GM10266 (cell line): ENCODE results near the gene GUCY2D.
"Not testable (repeated sequence)": the region's sequence is repeated elsewhere in the genome, so short reads cannot be mapped to it uniquely, and the experiment has no call there.

Experiments
- DNase-seq: peaks from one replicate; pipeline ENCODE4 v3.0.0; 2012; ENCODE audit errors: extremely low spot score
- CTCF ChIP-seq: IDR thresholded peaks from 2 replicates; pipeline ENCODE4 v1.5.1; 2012; ENCODE audit warnings: mild to moderate bottlenecking, low read depth; ENCODE audit not compliant: control insufficient read depth, insufficient read depth; ENCODE audit errors: missing control alignments

The GUCY2D gene

DNA sequence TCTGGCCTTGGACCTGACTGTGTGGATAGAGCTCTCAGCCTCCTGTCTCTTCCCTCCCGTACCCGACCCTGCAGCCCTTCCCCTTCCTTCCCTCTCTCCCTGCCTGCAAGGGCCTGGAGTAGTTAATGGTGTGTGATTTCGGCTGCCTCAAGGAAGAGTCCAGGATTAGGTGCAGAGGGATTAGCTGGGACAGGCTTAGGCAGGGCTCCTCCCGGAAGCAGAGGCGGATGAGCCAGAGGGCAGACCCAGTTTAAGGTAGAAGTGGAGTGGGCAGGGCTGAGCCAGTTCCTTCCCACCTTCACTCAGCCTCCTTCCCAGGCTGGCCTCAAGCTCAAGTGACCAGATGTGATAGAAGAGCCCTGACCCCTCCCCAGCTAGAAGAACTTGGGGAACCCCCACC is 16.8 kb downstream of the GUCY2D start:
- DNase-seq, result no peak
- no peak for TF ChIP-seq CTCF

GRCh38 chr17:8019665-8020650 is 17.5 kb downstream of the GUCY2D start:
- no peak for DNase-seq

DNA sequence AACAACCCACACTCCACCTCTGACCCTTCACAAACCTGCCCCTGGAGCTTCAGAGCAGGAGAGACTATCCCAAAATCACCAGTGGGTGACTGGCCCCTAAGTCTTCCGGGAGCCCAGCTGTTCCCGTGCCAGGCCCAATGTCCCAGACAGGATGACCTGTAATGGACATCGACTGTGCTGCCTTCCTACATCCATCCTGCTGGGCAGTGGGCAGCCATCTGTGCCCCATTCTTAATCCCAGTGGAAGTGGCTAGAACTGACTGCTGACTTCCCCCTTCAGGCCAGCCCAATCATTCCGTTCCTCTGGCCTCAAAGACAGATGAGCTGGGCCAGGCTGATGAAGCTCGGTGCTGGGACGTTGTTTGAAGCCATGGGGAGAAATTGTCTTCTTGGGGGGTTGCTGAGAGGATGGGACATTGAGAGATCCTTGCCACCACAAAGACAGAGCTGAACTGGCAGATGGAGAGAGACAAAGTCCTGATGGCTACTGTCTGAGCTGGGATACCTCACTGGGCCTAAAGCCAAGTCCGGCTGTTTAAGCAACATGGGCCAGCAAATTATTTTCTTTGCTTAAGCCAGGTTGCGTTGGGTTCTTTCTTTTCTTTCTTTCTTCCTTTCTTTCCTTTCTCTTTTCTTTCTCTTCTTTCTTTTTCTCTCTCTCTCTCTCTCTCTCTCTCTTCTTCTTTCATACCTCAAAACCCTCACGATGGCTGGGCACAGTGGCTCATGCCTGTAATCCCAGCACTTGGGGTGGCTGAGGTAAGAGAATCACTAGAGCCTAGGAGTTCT is 18.6 kb downstream of the GUCY2D start:
- no peak for DNase-seq
- no peak for TF ChIP-seq CTCF

More at GRCh38 chr17:8019665-8020650, 17.5 kb downstream of the GUCY2D start:
- TF ChIP-seq CTCF, result no peak

GRCh38 chr17:8021565-8022359 is 19.3 kb downstream of the GUCY2D start:
- TF ChIP-seq CTCF, result no peak
- DNase-seq, result no peak

GRCh38 chr17:8022360-8023003 is 20.1 kb downstream of the GUCY2D start:
- no peak for DNase-seq

GRCh38 chr17:8024161-8024560 is 21.7 kb downstream of the GUCY2D start:
- not testable (repeated sequence) for DNase-seq

More at GRCh38 chr17:8022360-8023003, 20.1 kb downstream of the GUCY2D start:
- no peak for TF ChIP-seq CTCF

DNA sequence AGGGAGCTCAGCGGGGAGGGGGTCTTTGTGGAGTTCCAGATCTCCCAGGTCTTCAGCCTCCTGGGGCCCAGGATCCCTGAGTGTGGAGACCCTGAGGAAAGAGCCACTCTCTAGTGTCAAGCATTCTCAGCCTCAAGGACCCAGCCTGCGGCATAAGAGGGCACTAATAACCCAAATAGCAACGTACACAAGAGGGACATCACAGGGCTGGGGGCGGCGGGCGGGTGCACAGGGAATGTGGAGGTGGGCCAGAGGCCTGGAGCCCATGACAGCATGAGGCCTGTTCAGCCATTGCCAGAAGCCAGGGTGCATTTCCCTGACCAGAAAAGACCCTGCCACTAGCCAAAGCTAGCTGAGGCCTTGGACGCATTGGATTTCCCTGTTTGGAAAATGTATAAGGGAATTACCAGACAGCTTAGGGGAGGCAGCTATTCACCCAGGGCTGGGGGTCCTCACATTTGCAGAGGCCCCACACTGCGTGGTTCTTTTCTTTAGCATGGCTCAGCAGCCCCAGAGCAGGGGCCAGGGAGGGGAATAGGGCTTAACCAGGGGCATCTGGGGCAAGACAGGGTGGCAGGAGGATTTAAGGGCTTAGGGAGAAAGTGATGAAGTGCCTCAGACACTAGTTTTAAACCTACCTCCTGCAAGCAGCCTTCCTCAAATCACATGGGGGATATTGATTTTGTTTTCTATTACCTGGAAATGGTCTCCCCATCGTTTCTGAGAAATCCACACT is 22.9 kb downstream of the GUCY2D start:
- DNase-seq, result no peak
- no peak for TF ChIP-seq CTCF
